HEK293T (cell line): ENCODE measurements around the gene SLC44A3.

Experiments used
- ELF4 ChIP-seq: fragments of 450-650 bp; IDR thresholded peaks from 2 replicates; pipeline ENCODE4 v1.6.1; 2017; ENCODE audit warnings: antibody characterized with exemption
- FOXA1 ChIP-seq: fragments of 450-650 bp; IDR thresholded peaks from 2 replicates; pipeline ENCODE4 v1.6.1; 2016; ENCODE audit warnings: mild to moderate bottlenecking
- FOXM1 ChIP-seq: fragments of 450-650 bp; IDR thresholded peaks from 2 replicates; pipeline ENCODE4 v1.6.1; 2017; ENCODE audit warnings: mild to moderate bottlenecking, borderline replicate concordance
- HDGF ChIP-seq: fragments of 450-650 bp; IDR thresholded peaks from 2 replicates; pipeline ENCODE4 v1.6.1; 2017; ENCODE audit warnings: antibody characterized with exemption, borderline replicate concordance
- L3MBTL2 ChIP-seq: fragments of 450-650 bp; conservative IDR thresholded peaks from 2 replicates; pipeline ENCODE4 v1.6.1; 2016; ENCODE audit warnings: mild to moderate bottlenecking
- LEF1 ChIP-seq: fragments of 450-650 bp; IDR thresholded peaks from 2 replicates; pipeline ENCODE4 v1.6.1; 2017; ENCODE audit warnings: mild to moderate bottlenecking, borderline replicate concordance
- NFRKB ChIP-seq: fragments of 450-650 bp; IDR thresholded peaks from 2 replicates; pipeline ENCODE4 v1.6.1; 2016; ENCODE audit warnings: mild to moderate bottlenecking, moderate library complexity
- PKNOX1 ChIP-seq: fragments of 450-650 bp; IDR thresholded peaks from 2 replicates; pipeline ENCODE4 v1.6.1; 2016
- SP1 ChIP-seq: fragments of 450-650 bp; IDR thresholded peaks from 2 replicates; pipeline ENCODE4 v1.6.1; 2017

- TF ChIP-seq FOXA1, result no peak
- TF ChIP-seq L3MBTL2, result no peak
- no peak for TF ChIP-seq ELF4
- TF ChIP-seq LEF1, result no peak
- no peak for TF ChIP-seq NFRKB
- no peak for TF ChIP-seq FOXM1
- TF ChIP-seq SP1, result no peak
- no peak for TF ChIP-seq HDGF
- no peak for TF ChIP-seq PKNOX1
These were observed 16.7 kb downstream of the SLC44A3 start for GRCh38 chr1:94836891-94837290.
